Measurements from ENCODE around the gene ANKRD60. TPM values are rescaled to one million over a fixed set of nuclear protein-coding genes. Genes with fewer than 3 reads are reported as not detected.

Gene ANKRD60
- total RNA-seq, 1 experiment from 2014 or later, result not detected

GRCh38 chr20:58194175-58194791 lies 34.2 kb downstream of the ANKRD60 start:
- DNase-seq (ENCODE audit: low spot score), result peak; percentile 24

DNA sequence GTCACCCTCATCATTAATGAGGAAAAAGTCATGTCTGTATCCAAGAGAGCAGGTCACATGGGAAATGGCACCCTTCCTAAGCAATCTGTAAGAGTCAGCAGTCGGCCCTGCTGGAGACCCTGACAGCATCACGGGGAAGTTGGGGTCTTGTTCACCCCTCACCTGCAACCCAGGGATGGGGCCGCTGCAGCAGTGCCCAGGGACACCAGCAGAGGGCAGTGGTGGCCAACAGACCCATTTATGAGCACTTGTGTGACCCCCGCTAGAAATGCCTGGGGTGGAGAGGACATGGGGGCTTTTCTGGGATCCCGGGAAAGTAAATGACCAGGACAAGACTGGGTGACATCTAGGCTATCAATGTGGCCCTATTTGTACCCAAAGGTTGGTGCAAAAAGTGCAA lies 35.9 kb downstream of the ANKRD60 start:
- no peak for DNase-seq (ENCODE audit: low spot score)

DNA sequence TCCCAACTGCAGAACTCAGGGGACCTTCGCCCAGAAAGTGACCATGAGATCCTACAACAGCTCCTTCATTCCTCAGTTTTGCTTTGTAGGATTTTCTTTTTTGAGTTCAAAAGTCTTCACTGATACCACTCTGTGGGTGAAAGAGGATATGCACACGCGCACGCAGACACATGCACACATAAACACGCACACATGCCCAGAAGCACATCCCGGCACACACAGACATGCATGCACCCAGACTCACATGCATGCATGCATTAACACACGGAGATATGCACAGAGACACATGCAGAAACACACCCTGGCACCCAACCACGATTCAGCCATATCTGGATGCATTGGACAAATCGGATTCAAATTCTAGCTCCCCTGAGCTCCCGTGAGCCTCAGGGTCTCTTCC lies 36.4 kb downstream of the ANKRD60 start:
- no peak for DNase-seq (ENCODE audit: low spot score)

- DNase-seq (ENCODE audit: low spot score), result no peak
Measured at GRCh38 chr20:58188527-58188926, 39.9 kb downstream of the ANKRD60 start.

DNA sequence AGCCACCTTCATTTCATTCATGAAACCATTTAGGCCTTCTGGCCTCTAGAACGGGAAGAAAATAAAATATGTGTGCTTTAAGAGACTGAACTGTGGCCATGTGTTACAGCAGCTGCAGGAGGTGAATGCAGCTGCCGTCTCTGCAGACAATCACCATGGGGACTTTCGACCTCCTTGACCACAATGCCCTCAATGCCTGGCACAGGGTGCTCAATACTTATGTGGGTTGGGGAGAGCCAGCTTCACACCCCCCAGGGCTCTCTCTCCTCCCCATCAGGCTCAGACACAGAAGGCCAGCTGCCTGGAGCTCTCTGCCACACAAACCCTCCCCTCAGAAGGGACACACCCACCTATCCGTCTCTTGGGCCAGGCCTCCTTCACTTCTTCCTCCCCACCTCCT lies 43.5 kb downstream of the ANKRD60 start:
- no peak for DNase-seq (ENCODE audit: low spot score)

GRCh38 chr20:58184063-58184462 lies 44.4 kb downstream of the ANKRD60 start:
- no peak for DNase-seq (ENCODE audit: low spot score)

- DNase-seq (ENCODE audit: low spot score), result no peak
Measured at GRCh38 chr20:58182521-58183140, 45.8 kb downstream of the ANKRD60 start.

DNA sequence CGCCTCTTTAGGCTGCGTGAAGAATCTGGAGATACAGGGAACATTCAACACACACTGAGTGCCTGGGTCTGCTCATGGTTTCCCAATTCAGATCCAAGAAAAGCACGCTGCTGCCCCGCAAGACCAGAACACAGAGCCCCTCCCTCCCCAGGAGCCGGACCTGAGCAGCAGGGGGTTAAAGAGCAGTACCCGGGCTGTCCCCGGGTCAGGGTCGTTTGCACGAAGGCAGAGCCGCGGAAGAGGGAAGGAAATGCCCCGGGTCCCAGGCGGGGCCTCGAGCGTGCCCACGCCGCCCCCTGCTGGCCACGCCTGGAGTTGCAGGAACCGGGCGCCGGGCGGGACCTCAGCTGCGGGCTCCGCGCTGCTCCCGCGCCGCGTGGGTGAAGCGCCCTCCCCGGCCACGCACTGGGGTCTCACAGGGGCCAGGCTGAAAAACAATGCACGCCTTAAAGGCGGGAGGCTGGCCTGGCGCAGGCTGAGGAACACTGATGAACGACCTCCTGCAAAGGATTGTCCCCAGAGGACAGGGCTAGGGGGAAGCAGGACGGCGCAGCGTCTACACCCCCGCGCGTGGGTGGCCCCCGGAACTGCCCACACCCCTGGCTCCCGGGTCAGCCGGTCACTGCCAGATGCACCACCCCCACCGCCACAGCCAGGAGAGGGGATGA lies 48.9 kb downstream of the ANKRD60 start:
- peak; percentile 17 for DNase-seq (ENCODE audit: low spot score)

DNA sequence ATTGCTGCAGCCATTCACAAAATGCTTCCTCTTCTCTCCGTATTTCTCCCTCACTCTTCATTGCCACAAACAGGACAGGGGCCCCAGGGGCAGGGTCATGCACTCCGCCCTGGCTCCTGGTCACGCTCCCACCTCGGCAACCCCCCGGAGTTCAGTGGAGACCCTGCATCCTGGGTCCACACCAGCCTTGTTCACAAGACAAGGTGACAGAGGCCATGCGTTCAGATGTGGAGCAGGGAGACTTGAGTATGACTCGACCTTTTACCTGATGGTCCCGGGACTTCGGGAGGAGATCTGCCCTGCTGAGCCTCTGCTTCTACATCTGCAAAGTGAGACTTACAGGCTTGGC lies 49.4 kb downstream of the ANKRD60 start:
- DNase-seq (ENCODE audit: low spot score), result no peak

DNA sequence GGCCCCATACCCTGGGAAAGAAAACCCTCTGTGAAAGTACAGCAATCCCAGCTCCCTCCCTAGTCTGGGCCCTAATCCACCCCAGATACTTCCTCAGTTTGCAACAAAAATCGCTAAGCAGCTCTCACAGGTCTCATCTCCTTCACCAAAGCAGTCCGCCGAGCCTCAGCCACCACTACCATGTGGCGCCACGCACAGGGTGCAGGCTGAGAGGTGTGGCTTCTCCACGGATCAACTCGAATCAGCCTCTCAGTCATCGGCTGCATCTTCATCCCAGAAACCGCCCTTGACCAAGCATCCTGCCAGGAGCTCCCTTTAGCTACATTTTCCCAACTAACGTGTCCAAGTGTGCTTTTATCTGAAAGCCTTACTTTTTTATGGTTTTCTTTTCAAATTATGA lies 50.7 kb downstream of the ANKRD60 start:
- no peak for DNase-seq (ENCODE audit: low spot score)

GRCh38 chr20:58175836-58176235 lies 52.6 kb downstream of the ANKRD60 start:
- DNase-seq (ENCODE audit: low spot score), result no peak

DNA sequence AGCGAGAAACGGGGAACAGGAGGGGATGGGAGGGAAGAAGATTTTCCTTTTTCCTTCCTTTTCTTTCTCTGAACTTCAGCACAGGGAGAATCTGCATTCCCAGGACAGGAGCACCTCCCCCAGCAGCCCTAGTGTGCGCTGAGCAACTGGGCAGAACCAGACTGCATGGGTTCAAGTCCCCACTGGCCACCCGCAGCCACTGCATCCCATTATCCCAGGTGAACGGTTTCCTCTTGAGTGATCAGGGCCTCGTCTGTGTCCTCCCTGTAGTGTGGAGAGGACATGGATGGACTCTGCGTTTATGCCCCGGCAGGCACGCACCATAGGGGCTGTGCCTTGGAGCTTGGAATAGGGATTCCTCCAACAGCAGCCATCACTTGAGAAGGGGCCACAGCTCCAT lies 53.0 kb downstream of the ANKRD60 start:
- no peak for DNase-seq (ENCODE audit: low spot score)

DNA sequence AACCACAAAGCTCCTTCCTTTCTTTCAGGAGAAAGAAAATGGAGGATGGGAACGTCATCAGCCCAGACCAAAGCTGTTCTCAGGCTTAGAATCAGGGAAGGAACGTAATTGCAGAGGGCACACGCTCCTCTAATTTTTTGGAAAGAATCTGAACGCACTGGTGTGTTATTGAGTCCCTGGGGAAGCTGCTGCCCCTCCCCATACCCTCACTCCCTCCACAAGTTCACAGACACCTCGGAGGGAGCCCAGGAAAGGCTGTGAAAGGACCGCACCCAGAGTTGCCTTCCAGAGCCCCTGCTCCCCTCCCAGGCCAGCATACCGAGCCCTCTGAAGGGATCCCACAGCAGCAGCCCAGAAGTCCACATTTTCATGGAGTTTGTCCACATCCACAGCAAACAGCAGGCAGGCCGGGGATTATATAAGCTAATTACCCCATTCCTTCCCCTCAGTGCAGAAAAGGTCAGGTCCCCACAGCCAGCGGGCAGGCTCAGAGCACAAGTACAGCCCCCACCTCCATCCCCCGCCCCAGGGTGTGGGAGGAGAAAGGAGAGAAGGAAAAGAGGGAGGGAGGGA lies 53.7 kb downstream of the ANKRD60 start:
- DNase-seq (ENCODE audit: low spot score), result no peak

GRCh38 chr20:58173930-58174707 lies 54.3 kb downstream of the ANKRD60 start:
- DNase-seq (ENCODE audit: low spot score), result no peak

- DNase-seq (ENCODE audit: low spot score), result no peak
Measured at GRCh38 chr20:58173091-58173490, 55.4 kb downstream of the ANKRD60 start.

GRCh38 chr20:58171796-58172425 lies 56.5 kb downstream of the ANKRD60 start:
- no peak for DNase-seq (ENCODE audit: low spot score)

- DNase-seq (ENCODE audit: low spot score), result no peak
Measured at GRCh38 chr20:58169450-58169849, 59.0 kb downstream of the ANKRD60 start.

DNA sequence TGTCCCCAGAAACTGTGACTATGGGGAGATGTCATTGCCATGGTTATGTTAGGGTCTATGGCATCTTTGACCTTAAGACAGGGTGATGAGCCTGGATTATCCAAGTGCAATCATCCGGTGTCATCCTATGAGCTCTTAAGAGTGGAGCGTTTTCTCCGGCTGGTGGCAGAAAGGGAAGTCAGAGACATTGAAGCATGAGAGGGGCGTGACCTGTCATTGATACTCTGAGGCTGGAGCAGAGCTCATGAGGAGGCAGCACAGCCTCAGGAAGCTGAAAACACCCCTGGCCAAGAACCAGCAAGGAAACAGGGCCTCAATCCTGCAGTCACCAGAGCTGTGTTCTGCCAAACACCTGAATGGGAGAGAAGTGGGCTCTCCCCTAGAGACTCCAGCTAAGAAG lies 59.6 kb downstream of the ANKRD60 start:
- no peak for DNase-seq (ENCODE audit: low spot score)

DNA sequence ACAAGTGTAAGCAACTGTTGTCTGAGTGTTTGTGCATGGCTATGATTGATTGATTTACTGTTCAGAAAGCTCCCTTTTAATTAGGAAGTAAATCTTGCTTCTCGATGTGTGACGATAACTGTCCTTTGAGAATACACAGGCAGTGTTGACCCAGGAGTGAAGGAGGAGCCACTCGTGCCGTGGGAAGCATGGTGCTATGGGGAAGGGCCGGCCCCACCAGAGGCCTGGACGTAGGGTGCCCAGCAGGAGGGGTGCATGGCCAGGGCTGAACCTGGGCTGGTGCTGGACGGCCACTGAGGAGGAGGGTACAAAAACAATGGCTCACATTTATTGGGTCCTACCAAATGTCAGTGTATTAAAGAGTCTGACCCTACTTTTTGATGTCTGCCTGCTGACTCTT lies 60.7 kb downstream of the ANKRD60 start:
- no peak for DNase-seq (ENCODE audit: low spot score)

Data from H4 (cell line).